ENCODE measurements around the gene UBASH3A. TPM values are rescaled to one million over a fixed set of nuclear protein-coding genes. Genes with fewer than 3 reads are reported as not detected.
A peak's percentile ranks its signal among the peaks of the same experiment; 100 is the strongest.

The UBASH3A gene
- total RNA-seq, 2 experiments from 2014 or later, result 59.7 to 60.8 TPM

DNA sequence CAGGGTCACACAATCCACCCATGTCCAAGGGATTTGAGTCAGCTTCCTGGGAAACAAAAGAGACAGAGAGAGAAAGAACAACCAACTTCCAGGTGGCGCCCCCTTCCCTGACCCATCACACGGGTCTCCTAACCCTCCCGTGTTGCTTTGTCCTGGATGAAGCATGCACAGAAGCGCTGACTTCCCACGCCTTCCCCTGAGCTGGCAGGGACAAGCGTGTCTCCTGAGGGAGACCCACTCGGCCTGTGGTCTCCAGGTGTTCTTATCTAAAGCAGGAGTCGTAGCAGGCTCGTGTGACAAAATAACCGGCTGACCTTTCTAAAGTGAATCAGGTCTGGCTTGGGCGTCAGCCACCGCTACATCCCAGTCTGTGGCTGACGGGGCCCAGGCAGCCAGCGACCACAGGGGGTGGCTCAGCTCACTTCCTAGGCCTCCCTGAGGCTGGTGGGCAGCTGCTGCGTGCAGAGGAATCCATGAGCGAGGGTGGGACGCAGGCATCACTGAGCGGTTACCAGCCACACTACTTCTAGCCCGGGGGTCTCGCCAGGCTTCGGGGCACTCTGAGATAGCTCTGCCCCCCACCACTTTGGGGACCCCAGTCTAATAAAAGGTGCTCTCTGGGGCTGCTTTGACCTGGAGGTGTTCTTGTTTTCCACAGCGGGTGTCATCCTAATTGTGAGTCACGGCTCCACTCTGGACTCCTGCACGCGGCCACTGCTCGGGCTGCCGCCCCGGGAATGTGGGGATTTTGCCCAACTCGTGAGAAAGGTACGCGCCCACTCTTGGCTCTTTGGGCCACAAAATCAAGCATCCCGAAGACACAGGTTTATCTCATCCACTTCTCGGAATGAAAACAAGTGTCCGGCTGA, 40.4 kb downstream of the UBASH3A start:
- peaks cover 82% of the 10 kb centered on the region for H3K36me3 ChIP-seq (ENCODE audit: insufficient read depth, low read length)
- Mint-ChIP-seq H3K9me3 (no peaks in the 10 kb centered on the region), H3K4me1 (ENCODE audit: low read depth) (peaks cover 41% of the 10 kb centered on the region), H3K27me3 (no peaks in the 10 kb centered on the region), H3K27ac (peak overlapping the region; percentile 30), H3K4me3 (no peak overlapping the region), H3K36me3 (ENCODE audit: low read depth) (peaks cover 94% of the 10 kb centered on the region)
- ChIA-PET CTCF (interaction anchor here (1.0 kb wide), 1 partner anchor 106 kb away, joined by 3 read pairs; no protein-coding TSS in a partner anchor), POLR2A (interaction anchor here (2.4 kb wide), 1 partner anchor 41 kb away, joined by 11 read pairs; the partner anchor contains the start of gene UBASH3A)
- H3K4me1 ChIP-seq (ENCODE audit: insufficient read depth, low read length), result peaks cover 15% of the 10 kb centered on the region
- DNase-seq (no peak), ATAC-seq (ENCODE audit: poor library complexity) (no peak)
- TF ChIP-seq CTCF (IDR thresholded peaks at IDR 0.05), result no peak
- no peak overlapping the region for H3K4me3 ChIP-seq (ENCODE audit: low read length)
- H3K27me3 ChIP-seq (ENCODE audit: control insufficient read depth in 1 of 2, insufficient read depth in 2 of 2, low read length in 2 of 2), result no peaks in the 10 kb centered on the region
- no peak overlapping the region for H3K27ac ChIP-seq (ENCODE audit: low read depth in 1 of 2, low read length in 2 of 2)
- no peaks in the 10 kb centered on the region for H3K9me3 ChIP-seq (ENCODE audit: control insufficient read depth in 1 of 2, insufficient read depth in 1 of 2, low read length in 2 of 2)
- intact Hi-C loops (cut with DNase I, micrococcal nuclease), result no loop called here

DNA sequence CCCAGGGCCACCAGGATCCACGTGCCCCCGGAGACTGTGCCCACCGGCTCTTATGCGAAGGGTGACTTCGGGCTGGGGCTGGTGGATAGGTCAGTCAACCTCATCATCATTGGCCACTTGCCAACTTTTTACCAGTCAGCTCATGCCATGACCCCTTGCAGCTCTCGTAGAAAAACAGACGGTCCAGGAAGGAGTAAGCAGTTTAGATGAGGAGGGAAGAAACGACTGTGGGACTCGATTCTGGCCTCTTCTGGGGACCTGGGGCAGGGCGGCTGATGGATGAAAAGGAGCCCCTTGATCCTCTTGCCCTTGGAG, 41.0 kb downstream of the UBASH3A start:
- H3K27me3 Mint-ChIP-seq, result no peaks in the 10 kb centered on the region
- ATAC-seq (ENCODE audit: poor library complexity), result no peak

DNA sequence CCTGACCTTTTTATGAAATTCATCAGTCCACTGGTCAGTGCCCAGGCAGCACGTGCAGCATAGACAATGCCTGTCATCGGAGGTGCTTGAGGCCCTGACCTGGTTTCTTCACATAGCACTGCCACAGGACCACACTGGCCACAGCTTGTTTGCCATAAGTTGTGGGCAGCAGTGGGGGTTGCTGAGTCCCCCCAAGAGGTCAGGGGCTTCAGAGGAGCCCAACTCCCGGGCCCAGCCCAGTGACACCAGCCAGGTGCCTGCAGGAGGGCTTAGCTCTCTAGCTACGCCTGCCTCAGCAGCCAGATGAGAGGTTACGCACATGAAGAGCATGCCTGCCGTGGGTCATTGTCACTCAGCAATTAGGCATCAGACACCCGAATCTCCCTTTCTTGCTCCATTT, 41.6 kb downstream of the UBASH3A start:
- peaks cover 16% of the 10 kb centered on the region for H3K4me1 ChIP-seq (ENCODE audit: insufficient read depth, low read length)
- ChIA-PET CTCF (interaction anchor here (1.0 kb wide), 1 partner anchor 107 kb away, joined by 3 read pairs; no protein-coding TSS in a partner anchor), POLR2A (interaction anchor here (0.7 to 2.4 kb wide), 3 partner anchors 19 to 108 kb away, joined by 3 to 11 read pairs (median 3); partner anchors contain the start of gene UBASH3A)
- DNase-seq (peak in 1 of 14 experiments; percentile 1), ATAC-seq (ENCODE audit: poor library complexity) (no peak)
- Mint-ChIP-seq H3K36me3 (ENCODE audit: low read depth) (peaks cover 92% of the 10 kb centered on the region), H3K4me3 (no peak overlapping the region), H3K27me3 (no peaks in the 10 kb centered on the region), H3K4me1 (ENCODE audit: low read depth) (peaks cover 42% of the 10 kb centered on the region), H3K9me3 (no peaks in the 10 kb centered on the region), H3K27ac (peak overlapping the region; percentile 95)
- no peaks in the 10 kb centered on the region for H3K9me3 ChIP-seq (ENCODE audit: control insufficient read depth in 1 of 2, insufficient read depth in 1 of 2, low read length in 2 of 2)
- TF ChIP-seq CTCF (IDR thresholded peaks at IDR 0.05), result no peak
- no peak overlapping the region for H3K4me3 ChIP-seq (ENCODE audit: low read length)
- peaks cover 71% of the 10 kb centered on the region for H3K36me3 ChIP-seq (ENCODE audit: insufficient read depth, low read length)
- intact Hi-C loops (cut with DNase I, micrococcal nuclease), result no loop called here
- no peak overlapping the region for H3K27ac ChIP-seq (ENCODE audit: low read depth in 1 of 2, low read length in 2 of 2)
- H3K27me3 ChIP-seq (ENCODE audit: control insufficient read depth in 1 of 2, insufficient read depth in 2 of 2, low read length in 2 of 2), result no peaks in the 10 kb centered on the region

More for the DNA sequence above, 41.0 kb downstream of the UBASH3A start:
- Mint-ChIP-seq H3K4me1 (ENCODE audit: low read depth) (peaks cover 40% of the 10 kb centered on the region), H3K27ac (no peak overlapping the region), H3K9me3 (no peaks in the 10 kb centered on the region), H3K36me3 (ENCODE audit: low read depth) (peaks cover 94% of the 10 kb centered on the region), H3K4me3 (no peak overlapping the region)
- TF ChIP-seq CTCF (IDR thresholded peaks at IDR 0.05), result no peak
- H3K36me3 ChIP-seq (ENCODE audit: insufficient read depth, low read length), result peaks cover 77% of the 10 kb centered on the region
- no peak for DNase-seq
- no peaks in the 10 kb centered on the region for H3K9me3 ChIP-seq (ENCODE audit: control insufficient read depth in 1 of 2, insufficient read depth in 1 of 2, low read length in 2 of 2)
- intact Hi-C loops (cut with DNase I, micrococcal nuclease), result no loop called here
- no peak overlapping the region for H3K27ac ChIP-seq (ENCODE audit: low read depth in 1 of 2, low read length in 2 of 2)
- H3K4me1 ChIP-seq (ENCODE audit: insufficient read depth, low read length), result peaks cover 15% of the 10 kb centered on the region
- H3K27me3 ChIP-seq (ENCODE audit: control insufficient read depth in 1 of 2, insufficient read depth in 2 of 2, low read length in 2 of 2), result no peaks in the 10 kb centered on the region
- H3K4me3 ChIP-seq (ENCODE audit: low read length), result no peak overlapping the region
- ChIA-PET POLR2A (interaction anchor here (0.7 to 2.4 kb wide), 2 partner anchors 41 to 107 kb away, joined by 3 to 11 read pairs; partner anchors contain the start of gene UBASH3A), CTCF (interaction anchor here (1.0 kb wide), 1 partner anchor 106 kb away, joined by 3 read pairs; no protein-coding TSS in a partner anchor)

All from CD4-positive, alpha-beta T cell (primary cell).